Activated CD8-positive, alpha-beta memory T cell treated with anti-CD3 and anti-CD28 coated beads for 24 hours (primary cell): ENCODE results near the gene CASP12.

Source experiments
- DNase-seq: peaks from one replicate; pipeline ENCODE4 v3.0.0-alpha.2; 2020

The CASP12 gene

DNA sequence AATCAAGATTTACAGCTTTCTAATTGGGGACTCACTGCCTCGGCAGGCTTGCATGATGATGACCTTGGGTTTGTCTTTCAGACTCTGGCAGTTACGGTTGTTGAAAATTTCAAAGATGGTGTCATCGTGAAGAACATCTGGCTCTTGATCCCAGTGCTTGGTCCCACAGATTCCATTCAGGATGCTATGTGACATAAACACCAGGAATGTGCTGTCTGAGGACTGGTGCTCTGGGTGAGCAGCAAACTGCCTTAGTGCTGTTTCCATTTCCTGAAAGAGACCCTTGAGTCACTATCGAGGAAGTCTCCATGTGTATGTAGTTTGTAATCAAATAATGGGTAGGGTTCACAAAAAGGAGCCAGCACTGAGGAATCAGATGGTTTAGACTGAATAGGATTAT lies 7.1 kb downstream of the CASP12 start:
- DNase-seq, result no peak

DNA sequence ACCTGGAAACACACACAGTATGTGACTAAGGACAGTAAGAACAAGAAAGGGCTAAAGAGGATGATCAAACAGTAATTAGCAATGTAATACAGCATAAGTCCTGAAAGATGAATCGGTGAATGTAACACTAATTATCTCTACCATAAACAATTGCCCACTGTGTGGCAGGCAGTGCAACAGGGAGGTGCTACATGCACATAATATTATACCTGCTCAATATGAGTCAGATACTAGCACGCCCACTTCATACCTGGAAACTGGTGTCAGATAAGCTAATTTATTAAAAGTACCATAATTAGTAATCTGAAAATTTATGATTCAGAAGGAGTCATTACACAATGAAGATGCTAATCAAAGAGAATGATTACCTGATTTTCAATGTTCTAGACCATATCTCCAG lies 14.9 kb downstream of the CASP12 start:
- DNase-seq, result no peak

GRCh38 chr11:104881117-104881794 lies 17.0 kb downstream of the CASP12 start:
- no peak for DNase-seq

GRCh38 chr11:104879514-104880190 lies 18.6 kb downstream of the CASP12 start:
- no peak for DNase-seq

- DNase-seq, result no peak
Observed at GRCh38 chr11:104876861-104877431, 21.3 kb downstream of the CASP12 start.

DNA sequence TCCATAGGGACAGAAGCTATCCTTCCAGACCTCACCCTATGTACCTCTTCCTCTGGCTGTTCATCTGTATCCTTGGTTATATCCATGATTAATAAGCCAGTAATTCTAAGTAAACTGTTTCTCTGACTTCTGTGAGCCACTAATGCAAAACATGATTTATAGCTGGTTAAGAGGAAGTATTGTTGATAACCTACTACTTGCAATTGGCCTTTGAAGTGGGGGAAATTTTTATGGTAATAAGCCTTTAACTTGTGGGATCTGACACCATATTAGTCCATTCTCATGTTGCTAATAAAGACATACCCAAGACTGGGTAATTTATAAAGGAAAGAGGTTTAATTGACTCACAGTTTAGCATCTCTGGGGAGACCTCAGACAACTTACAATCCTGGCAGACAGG lies 21.9 kb downstream of the CASP12 start:
- DNase-seq, result no peak

DNA sequence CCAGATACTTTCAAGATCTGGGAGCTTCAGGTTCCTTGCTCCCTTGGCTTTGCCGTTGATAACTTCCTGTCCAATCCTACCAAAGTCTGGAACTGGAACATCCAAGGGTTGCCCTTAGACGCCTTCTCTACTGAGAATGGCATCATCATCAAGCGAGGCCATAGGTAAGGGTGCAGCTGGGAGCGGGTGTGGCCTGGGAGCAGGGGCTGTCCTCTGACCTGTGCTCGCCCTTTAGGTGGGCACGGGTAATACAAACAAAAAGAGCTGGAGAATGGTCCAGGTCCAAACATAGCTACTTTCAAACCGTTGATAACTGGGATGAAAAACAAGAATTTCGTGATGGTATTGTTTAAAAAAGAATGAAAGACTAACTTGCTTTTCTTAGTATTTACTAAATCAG lies 25.0 kb downstream of the CASP12 start:
- no peak for DNase-seq

DNA sequence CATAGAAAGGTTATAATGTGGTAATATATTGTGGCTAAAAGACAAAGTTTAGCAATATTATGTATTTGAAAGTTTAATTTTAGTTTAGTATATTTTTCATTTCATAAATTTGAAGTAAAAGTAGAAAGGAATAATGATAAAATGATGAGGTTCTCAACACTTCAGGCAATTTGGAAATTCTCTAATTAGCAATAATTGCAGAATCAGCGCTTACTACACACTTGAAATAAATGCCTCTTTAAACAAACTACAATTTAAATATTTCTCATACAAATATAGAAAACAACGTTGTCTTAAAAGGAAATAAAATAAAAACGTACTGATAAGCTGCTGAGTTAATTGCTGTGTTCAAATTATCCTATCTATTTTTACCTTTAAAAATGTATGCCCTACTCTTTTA lies 25.9 kb downstream of the CASP12 start:
- DNase-seq, result no peak

DNA sequence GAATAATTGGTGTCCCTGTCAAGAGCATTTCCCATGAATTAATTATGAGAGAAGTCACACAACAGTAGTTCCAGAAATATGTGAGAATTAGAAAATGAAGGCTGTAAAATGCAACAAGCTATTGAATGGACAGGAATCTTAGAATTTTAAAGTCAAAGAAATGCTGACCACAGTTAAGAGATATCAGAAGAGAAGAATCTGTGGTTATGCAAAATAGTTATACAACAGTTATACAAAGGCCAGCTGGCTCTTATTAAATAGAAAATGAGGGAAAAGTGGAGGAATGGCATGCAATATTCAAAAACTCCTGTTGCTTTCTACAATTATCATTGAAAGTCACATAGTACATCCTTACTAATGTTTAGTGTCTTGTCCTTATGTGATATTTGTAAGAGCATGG lies 27.4 kb downstream of the CASP12 start:
- no peak for DNase-seq

DNA sequence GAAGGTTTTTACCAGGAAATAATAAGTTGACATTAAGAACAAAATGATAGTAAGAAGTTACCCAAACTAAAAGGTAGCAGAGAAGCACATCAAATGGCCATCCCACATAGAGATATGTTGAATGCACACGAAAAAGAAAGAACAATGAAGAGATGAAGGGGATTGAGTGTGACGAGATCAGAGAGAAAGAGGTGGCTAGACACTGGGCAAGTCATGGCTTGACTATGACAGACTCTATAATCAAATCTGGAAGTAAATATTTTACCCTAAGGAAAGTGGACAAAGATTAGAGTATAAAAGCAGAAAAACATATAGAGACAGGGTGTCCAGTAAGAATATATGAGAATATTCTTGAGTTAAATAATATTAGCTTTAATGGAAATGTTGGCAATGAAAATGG lies 31.4 kb downstream of the CASP12 start:
- DNase-seq, result no peak

DNA sequence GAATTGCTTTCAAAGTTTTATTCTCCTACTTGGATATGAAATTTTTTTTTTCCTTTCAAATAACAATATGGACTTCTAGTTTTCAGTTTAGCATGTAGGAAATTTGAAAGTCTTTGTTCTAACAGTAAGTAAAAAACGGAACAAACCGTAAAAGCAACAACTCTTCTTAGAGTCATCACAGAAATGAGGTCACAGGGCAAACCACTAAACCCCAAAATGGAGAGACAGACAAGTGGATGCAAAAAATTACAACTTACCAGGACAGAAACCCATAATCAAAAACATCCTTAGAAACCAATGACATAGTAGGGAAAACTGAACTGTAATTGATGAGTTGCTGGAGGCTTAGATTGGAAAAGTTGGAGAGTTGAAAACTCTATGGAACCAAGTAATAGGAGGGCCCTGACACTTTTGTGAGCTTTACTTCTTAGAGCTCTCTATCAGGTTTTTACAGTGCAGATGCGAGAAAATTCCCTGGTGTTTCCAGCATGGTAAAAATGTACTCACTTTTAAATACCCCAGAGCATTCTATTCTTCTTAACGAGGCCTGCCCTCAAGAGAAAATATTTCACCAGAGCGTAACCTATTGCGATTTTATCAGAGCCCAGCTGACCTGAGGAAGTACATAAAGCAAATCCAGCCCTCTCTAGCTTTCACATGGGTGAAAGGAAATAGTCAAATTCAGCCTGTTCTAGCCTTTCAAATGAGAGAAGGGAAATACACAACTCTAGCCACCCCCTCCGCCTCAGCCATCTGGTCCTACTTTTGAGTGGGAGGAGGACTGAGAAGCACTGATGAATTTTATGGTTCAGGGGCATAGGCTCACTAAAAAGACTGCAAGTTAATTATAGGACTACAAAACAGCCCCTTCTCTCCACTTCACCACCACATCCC lies 39.1 kb downstream of the CASP12 start:
- DNase-seq, result no peak

DNA sequence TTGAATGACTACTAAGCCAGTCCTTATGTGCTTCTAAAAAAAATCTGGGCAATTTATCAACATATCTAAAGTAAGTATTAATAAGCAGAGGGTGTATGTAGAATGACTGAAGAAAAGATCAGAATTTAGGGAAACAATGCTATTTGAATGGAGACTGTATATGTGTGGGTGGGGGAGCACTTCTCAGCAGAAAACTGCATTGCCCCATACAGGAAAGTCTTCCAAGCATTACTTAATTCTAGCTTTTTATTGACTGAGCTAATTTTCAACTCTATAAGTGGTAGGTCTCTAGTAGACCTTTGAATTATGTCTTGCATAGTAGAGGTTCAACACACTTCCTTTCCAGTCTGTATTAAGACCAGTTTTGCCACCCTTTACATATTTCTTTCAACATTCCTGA lies 41.7 kb downstream of the CASP12 start:
- DNase-seq, result no peak

GRCh38 chr11:104855965-104856364 lies 42.3 kb downstream of the CASP12 start:
- no peak for DNase-seq

DNA sequence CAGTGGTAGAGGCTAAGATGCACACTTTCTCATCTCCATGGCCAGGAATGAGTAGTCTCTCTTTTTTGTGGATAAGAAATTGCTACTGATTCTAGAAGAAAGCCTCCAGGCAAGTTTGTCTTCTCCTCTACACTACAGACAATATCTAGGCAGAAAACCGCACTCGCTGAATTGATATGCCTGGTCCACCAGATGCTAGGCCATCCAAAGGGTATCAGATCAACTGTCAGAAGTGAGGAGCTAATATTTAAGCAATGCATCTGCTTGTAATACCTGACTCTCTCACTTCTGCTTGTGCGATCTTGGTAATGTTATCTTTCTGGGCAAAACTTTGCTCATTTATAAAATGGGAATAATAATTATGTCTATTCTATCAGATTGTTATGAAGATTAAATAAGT lies 45.0 kb downstream of the CASP12 start:
- no peak for DNase-seq

DNA sequence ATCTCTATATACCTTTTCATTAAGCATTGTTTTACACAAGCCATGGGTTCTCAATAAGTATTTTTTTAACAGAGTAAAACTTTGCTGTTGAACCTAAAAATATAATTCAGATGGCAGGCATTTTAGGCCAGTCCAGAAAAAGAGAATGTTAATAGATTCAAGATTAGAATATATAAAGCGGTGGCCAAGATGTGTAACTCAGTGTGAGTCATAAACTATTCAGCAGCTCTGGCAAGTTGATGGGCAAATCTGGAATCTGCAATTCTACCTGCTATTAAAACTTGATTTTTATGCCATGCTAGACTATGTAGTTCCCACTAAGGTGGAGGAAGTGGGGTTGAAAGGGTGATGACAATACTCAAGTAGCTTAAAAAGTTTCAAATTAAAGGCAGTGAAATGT lies 45.4 kb downstream of the CASP12 start:
- DNase-seq, result no peak

DNA sequence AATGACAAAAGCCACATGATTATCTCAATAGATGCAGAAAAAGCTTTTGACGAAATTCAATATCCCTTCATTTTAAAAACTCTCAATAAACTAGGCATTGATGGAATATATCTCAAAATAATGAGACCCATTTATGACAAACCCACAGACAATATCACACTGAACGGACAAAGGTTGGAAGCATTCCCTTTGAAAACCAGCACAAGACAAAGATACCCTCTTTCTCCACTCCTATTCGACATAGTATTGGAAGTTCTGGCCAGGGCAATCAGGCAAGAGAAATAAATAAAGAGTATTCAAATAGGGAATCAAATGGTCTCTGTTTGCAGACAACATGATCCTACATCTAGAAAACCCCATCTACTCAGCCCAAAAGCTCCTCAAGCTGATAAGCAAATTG lies 52.0 kb downstream of the CASP12 start:
- no peak for DNase-seq

DNA sequence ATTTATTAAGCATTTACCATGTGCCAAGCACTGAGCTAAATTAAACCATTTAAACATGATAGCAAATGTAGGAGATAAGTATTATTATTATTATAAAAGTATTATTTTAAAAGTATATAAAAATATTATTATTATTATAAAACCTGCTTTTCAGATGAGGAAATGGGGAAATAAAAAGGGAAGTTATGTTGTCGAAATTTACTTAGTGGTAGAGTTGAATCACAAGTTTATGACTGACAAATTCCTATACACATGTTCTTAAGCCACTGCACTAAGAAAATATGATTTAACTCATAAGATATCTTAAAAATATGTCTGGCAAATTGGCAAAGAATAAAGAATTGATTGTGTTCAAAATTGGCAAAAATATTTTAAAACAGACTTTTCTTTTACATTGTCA lies 53.8 kb downstream of the CASP12 start:
- no peak for DNase-seq

GRCh38 chr11:104843150-104843836 lies 55.0 kb downstream of the CASP12 start:
- no peak for DNase-seq

- no peak for DNase-seq
Observed at GRCh38 chr11:104841973-104842525, 56.2 kb downstream of the CASP12 start.

GRCh38 chr11:104841185-104841584 lies 57.1 kb downstream of the CASP12 start:
- no peak for DNase-seq

- no peak for DNase-seq
Observed at GRCh38 chr11:104837969-104838639, 60.2 kb downstream of the CASP12 start.

DNA sequence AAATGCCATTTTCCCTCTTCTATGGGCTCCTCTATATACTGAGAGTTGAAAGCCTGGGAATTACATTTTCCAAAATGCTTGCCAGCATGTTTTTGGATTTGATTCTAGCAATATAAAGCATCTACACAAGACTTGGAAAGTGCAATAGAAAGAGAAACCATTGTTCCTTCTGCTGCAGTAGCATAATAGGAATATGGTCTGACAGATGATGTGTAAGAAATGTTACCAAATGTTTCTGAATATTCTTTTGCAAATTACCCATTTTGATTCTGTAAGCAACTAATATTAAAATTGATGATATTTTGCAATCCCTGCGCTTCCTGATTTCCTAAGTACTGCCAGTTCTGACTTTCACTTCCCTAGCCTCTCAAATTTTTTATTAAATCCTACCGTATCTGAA lies 61.6 kb downstream of the CASP12 start:
- DNase-seq, result no peak
